Dermis lymphatic vessel endothelial cell (primary cell): Measurements from ENCODE around the gene TEAD4. TPM values are rescaled to one million over a fixed set of nuclear protein-coding genes. Genes with fewer than 3 reads are reported as not detected.

Experiments
- total RNA-seq: library from RNA; depleted of rRNA; stranded (reverse); fragments of >200 nt; gene quantifications from 2 replicates; pipeline ENCODE4 v1.2.1, GENCODE V29; 2014

TEAD4 gene
- 17.5 and 18.4 TPM in 2 replicates for total RNA-seq

DNA sequence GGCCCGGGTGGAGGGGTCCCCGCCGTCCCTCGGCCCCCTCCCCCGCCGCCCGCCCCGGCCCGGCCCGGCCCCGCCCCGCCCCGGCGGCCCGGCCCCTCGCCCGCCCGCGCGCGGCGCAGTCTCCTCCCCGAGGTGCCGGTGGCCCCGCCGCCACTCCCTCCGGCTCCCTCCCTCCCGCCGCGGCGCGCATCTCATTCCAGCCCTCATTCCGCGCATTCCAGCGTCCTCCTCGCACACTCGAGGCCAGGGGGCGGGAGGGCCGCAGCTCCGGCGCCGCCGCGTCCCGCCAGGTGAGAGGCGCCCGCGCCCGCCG lies at the start of gene TEAD4:
TSS of gene TEAD4 (plus strand) at position 206 of the 313 bp plus-strand sequence.

DNA sequence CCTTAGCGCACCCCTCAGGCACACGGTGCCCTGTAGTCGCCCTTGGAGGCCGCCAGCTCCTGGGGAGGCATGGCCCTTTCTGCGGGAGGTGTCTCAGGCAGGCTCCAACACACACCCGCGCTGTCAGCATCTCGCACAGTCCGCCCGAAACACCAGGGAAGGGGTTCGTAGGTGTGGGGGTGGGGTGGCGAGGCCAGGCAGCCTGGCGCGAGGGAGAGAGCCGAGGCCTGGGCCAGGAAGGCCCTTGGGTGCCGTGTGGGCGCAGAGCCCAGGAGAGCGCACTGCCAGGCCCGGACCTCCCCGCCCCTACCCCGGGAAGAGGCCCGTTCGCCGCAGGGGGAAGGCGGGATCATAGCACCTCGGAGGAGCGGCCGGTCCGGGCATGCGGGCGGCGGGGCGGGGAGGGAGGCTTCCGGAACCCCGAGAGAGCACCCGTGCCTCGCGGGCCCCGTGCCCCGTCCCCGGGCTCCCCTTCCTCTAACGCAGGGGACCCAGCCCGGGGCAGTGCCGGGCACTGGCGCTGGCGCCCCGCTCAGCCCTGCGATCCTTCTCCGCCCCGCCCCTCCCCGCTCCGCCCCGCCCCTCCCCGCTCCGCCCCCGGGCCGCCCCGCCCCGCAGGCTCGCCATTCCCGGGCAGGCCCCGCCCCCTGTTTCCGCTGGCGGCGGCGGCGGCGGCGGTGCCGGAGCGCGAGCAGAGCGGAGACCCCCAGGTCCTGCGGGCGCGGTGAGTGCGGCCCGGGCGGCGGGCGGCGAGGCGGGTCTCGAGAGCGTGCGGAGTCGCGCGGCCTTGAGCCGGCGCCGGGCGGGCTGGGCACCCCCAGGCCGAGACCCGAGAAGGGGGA lies 117.8 kb downstream of the TEAD4 start, which contains the start of gene TSPAN9:
TSS of gene TSPAN9 (plus strand) at position 650 of the 842 bp plus-strand sequence. CDS start 123,815 bp downstream, outside the sequence.

Other genes starting within 250 kb of the TEAD4 start
- 24.7 and 32.0 TPM in 2 replicates for gene FKBP4, start 164.4 kb upstream of the TEAD4 start, total RNA-seq
- 8.9 and 12.9 TPM in 2 replicates for gene ITFG2, start 146.7 kb upstream of the TEAD4 start, total RNA-seq
- not detected in 2 replicates for gene NRIP2, start 124.4 kb upstream of the TEAD4 start, total RNA-seq
- under 0.01 TPM in 1 of 2 replicates, not detected in the other for gene TEX52, start 102.4 kb upstream of the TEAD4 start, total RNA-seq
- gene FOXM1, start 82.2 kb upstream of the TEAD4 start, total RNA-seq: 1.3 TPM in 2 replicates
- 18.3 and 18.5 TPM in 2 replicates for gene RHNO1, start 82.2 kb upstream of the TEAD4 start, total RNA-seq
- 17.4 and 19.3 TPM in 2 replicates for gene TULP3, start 68.5 kb upstream of the TEAD4 start, total RNA-seq
- gene TSPAN9, start 118.0 kb downstream of the TEAD4 start, total RNA-seq: 120 and 128 TPM in 2 replicates